ENCODE results near the gene CRYBG1. TPM values are rescaled to one million over a fixed set of nuclear protein-coding genes. Genes with fewer than 3 reads are reported as not detected.

The CRYBG1 gene
- total RNA-seq, 1 donor, result 15.5 TPM

DNA sequence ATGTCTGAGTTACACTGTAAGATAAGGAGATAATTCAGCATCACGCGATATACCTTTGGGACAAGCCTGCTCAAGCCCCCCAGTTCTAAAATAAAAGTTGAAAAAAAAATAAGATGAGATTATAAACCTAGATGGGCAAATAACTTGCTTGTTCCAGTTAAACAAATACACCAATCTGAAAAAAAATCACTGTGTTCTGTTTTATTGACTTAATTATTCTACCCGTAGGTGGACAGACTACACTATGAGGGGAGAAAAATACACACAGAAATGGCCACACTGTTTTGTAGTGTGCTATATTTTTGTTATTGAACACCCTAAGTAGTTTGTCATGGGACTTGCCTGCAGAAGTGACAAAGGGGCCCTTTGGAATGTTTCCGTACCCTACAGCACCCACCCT is 70.9 kb downstream of the CRYBG1 start:
- no peak for TF ChIP-seq CTCF (IDR thresholded peaks at IDR 0.05; ENCODE audit: insufficient read depth, low read depth, low read length)
- no peak overlapping the region for H3K4me3 ChIP-seq (ENCODE audit: low read depth, low read length)
- DNase-seq (ENCODE audit: low read depth), result no peak

DNA sequence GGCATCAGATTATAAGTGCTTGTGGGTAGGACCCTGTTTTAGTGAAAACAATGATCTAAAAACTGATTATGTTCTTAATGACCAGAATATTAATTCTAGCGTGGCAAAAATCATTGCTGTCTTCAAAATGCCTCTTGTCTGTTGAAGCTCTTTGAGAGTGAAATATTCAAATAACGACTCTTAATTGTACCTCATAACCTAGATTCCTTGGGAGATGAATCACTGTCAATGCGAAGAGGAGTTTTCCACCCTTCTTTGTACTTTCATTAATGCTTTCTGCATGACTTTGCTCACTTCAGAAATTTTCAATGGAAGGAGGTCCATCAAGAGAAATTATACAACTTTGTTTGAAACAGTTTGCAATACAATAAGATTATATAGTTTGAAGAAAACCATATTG is 71.5 kb downstream of the CRYBG1 start:
- H3K4me3 ChIP-seq (ENCODE audit: low read depth, low read length), result no peak overlapping the region
- DNase-seq (ENCODE audit: low read depth), result no peak
- no peak for TF ChIP-seq CTCF (IDR thresholded peaks at IDR 0.05; ENCODE audit: insufficient read depth, low read depth, low read length)

GRCh38 chr6:106434530-106434929 is 74.0 kb downstream of the CRYBG1 start:
- DNase-seq (ENCODE audit: low read depth), result no peak
- TF ChIP-seq CTCF (IDR thresholded peaks at IDR 0.05; ENCODE audit: insufficient read depth, low read depth, low read length), result no peak
- H3K4me3 ChIP-seq (ENCODE audit: low read depth, low read length), result no peak overlapping the region

DNA sequence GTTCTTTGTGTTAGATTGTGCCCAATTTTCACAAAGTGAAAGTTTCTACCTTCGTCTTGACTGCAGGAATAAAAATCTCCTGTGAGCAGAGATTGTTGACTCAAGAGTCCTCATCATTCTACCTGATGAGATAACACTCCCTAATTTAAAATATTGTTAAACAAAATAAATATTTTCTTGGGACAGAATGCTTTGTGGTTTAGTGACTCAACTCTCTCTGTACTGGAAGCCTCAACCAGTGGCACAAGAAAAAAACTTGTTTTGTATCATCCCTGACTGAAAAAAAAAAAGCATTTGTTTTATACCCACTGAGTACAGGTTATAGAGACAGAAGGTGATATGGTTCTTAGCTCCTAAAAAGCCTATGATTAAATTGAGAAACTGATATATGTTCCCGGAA is 78.9 kb downstream of the CRYBG1 start:
- TF ChIP-seq CTCF (IDR thresholded peaks at IDR 0.05; ENCODE audit: insufficient read depth, low read depth, low read length), result no peak
- H3K4me3 ChIP-seq (ENCODE audit: low read depth, low read length), result no peak overlapping the region
- no peak for DNase-seq (ENCODE audit: low read depth)

DNA sequence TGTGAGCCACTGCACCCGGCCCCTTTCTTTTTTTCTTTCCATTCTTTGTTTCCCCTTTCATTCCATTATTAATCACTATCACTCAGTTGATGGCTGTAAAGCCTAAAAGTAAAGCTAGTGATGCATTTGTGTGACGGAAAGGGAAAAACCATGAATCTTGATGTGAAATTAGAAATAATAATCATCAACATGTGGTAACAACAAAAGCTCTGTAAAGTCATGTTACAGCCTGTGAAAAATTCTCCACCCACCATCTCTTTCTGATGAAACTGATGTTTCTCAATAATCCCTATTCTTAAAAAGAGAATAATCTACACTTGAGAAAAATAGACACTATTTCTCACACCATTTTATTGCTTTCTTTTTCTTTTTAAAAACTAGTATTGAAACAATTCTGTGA is 80.0 kb downstream of the CRYBG1 start:
- H3K4me3 ChIP-seq (ENCODE audit: low read depth, low read length), result no peak overlapping the region
- DNase-seq (ENCODE audit: low read depth), result no peak
- no peak for TF ChIP-seq CTCF (IDR thresholded peaks at IDR 0.05; ENCODE audit: insufficient read depth, low read depth, low read length)

GRCh38 chr6:106442395-106442794 is 81.9 kb downstream of the CRYBG1 start:
- no peak for TF ChIP-seq CTCF (IDR thresholded peaks at IDR 0.05; ENCODE audit: insufficient read depth, low read depth, low read length)
- DNase-seq (ENCODE audit: low read depth), result no peak
- H3K4me3 ChIP-seq (ENCODE audit: low read depth, low read length), result no peak overlapping the region

DNA sequence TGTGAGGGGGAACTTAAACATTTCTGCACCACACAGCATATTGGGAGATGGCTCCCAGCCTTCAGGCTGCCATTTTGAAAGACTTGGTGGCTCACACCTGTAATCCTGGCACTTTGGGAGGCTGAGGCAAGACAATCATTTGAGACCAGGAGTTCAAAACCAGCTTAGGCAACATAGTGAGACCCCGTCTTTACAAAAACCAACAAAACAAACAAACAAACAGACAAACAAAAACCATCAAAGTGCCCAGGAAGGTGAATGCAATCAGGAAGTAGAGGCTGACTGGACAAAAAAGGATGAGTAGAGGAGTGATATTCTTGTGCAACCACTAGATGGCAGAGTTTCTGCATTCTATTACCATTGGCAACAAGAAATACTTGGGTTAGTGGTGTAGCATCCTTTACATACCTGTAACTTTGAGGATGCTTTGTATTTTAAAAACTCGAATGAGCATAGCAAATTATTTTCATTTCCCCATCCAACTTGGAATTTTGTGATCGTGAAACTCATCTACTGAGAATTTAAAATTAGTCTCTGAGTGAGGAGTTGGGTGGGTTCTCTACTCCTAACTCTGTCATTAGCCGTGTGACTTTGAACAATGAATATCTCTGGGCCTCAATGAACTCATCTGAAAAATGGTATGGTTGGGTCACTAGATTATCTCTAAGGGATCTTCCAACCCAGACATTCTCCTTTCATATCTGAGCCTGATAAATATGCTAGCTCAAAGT is 84.4 kb downstream of the CRYBG1 start:
- H3K4me3 ChIP-seq (ENCODE audit: low read depth, low read length), result no peak overlapping the region
- DNase-seq (ENCODE audit: low read depth), result peak; percentile 67
- TF ChIP-seq CTCF (IDR thresholded peaks at IDR 0.05; ENCODE audit: insufficient read depth, low read depth, low read length), result peak; percentile 76
